VCaP (cell line): Measurements from ENCODE around the gene FZD2.
A peak's percentile ranks its signal among the peaks of the same experiment; 100 is the strongest.
"Not testable (repeated sequence)": the region's sequence is repeated elsewhere in the genome, so short reads cannot be mapped to it uniquely, and the experiment has no call there.

Experiments
- H3K27ac ChIP-seq: fragments of 450-650 bp; 2 replicates; pipeline ENCODE4 v1.5.1; 2017
- TF ChIP-seq, protein P1 (sequence below): fragments of 450-650 bp; conservative IDR thresholded peaks from 2 replicates; pipeline ENCODE4 v1.5.1; 2017; ENCODE audit warnings: mild to moderate bottlenecking, moderate library complexity

FZD2 gene

DNA sequence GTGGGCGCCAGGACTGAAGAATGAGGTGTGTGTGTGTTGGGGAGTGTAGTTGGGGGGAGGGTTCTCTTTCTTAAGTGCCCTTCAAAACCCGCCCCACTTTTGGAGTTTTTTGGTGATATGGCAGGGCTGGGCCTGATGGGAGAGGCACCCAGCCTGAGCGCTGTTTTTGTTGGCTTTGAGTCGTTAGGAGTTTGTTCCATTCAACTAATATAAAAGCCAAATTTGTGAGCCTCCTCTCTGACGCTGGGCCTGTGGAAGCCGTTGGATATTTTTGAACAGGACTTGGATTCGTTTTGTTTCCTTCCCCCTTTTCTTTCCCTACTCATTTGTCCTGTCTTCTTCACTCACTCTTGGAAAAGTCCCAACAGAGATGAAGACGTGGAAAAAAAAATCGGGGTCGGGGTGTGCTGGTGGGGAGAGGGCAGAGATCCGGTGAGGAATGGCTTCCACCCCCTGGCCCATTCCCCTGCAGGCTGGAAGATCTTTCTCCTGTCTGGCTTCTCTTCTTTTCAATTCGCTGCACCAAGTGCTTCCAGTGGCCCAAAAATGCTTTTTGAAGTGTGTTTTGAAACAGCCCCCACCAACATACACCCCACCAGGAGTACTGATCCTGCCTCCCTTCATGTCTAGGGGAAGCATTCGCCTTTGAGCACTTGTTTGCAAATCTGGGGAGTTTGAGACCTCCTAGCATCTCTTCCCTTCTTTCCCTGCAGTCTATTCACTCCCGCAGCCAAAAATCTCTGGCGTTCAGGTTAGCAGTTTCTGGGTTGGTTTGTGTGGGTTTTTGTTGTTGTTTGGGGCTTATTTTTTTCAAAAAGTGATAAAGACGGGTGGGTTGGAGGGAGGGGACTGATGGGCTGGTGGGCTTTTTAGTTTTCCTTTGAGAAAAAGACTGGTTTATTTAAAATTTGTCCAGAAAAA is 2.6 kb downstream of the FZD2 start:
- TF ChIP-seq, protein P1, sequence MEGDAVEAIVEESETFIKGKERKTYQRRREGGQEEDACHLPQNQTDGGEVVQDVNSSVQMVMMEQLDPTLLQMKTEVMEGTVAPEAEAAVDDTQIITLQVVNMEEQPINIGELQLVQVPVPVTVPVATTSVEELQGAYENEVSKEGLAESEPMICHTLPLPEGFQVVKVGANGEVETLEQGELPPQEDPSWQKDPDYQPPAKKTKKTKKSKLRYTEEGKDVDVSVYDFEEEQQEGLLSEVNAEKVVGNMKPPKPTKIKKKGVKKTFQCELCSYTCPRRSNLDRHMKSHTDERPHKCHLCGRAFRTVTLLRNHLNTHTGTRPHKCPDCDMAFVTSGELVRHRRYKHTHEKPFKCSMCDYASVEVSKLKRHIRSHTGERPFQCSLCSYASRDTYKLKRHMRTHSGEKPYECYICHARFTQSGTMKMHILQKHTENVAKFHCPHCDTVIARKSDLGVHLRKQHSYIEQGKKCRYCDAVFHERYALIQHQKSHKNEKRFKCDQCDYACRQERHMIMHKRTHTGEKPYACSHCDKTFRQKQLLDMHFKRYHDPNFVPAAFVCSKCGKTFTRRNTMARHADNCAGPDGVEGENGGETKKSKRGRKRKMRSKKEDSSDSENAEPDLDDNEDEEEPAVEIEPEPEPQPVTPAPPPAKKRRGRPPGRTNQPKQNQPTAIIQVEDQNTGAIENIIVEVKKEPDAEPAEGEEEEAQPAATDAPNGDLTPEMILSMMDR: no peak
- no peak overlapping the region for H3K27ac ChIP-seq

- no peak overlapping the region for H3K27ac ChIP-seq
- TF ChIP-seq, protein P1: no peak
Observed at GRCh38 chr17:44561237-44561623, 3.9 kb downstream of the FZD2 start.

GRCh38 chr17:44564429-44564828 is 7.1 kb downstream of the FZD2 start:
- no peak overlapping the region for H3K27ac ChIP-seq
- TF ChIP-seq, protein P1: no peak

DNA sequence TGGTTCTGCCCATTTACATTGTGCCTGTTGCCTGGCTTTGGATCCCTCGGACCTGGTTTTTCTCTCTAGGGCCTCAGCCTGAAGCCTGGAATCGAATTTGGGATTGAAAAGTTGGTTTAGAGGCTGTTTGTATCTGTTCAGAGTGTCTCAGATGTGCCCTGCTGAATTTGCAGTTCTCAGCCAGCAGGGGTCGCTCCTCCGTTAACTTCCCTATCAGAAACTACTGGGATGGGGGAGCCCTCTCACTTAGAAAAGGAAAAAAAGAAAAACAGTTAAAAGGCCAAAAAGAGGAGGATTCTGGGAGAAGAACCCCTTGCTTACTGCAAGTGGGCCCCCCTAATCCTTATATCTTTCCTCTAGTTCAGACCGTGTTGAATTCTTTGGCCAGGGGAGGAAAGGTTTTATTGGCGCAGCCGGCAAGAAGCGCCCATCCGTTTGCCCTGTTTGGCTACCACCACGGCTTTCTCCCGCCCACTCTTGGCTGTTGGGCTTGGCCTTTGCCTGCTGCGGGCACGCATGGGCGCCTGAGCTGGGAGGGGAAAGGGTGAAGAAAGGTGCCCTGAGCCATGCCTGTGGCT is 8.7 kb downstream of the FZD2 start:
- H3K27ac ChIP-seq: no peak overlapping the region
- TF ChIP-seq, protein P1: peak; percentile 47

GRCh38 chr17:44568311-44568944 is 11.1 kb downstream of the FZD2 start:
- not testable (repeated sequence) for H3K27ac ChIP-seq

DNA sequence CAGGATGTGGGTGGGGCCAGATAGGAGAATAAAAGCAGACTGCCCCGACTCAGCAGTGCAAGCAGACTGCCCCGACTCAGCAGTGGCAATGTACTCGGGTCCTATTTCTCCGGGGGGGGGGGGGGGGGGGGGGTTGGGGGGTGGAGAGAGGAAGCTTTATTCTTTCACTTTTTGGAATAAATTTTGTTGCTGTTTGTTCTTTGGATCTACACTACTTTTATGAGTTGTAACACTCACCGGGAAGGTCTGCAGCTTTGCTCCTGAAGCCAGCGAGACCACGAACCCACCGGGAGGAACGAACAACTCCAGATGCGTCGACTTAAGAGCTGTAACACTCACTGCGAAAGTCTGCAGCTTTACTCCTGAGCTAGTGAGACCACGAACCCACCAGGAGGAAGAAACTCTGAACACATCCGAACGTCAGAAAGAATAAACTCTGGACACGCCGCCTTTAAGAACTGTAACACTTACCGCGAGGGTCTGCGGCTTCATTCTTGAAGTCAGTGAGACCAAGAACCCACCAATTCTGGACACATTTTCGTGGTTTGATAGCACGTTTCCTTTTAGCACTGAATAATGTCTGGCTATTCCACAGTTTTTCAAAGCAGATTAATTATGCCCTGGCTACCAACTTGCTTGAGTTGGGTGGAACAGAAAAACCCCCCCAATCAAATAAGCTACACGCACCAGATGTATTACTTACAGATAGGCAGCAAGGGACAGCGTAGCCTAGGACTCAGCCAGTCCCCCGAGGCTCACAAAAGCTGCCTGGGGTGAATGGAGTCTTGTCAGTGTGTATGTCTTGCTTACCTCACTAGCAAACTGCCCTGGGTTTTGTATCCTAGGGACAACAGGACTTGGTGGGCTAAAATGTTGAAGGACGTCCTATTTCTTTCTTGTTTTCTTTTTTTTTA is 11.9 kb downstream of the FZD2 start:
- TF ChIP-seq, protein P1: no peak
- peak overlapping the region; percentile 29 for H3K27ac ChIP-seq

DNA sequence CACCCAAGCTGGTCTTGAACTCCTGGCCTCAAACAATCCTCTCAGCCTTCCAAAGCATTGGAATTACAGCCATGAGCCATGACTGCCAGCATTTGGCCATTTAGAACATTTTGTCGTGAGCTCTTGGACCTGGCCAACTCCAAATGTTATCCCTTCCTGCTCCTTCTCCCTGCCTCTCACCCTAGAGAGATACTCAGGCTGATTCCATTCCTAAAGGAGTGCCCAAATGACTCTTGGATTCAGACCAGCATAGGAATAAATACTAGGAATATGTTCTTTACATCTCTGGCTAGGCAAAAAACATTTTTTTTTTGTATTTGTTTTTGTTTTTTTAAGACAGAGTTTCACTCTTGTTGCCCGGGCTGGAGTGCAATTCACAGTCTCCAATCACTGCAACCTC is 15.5 kb downstream of the FZD2 start:
- no peak overlapping the region for H3K27ac ChIP-seq
- TF ChIP-seq, protein P1: no peak
